ENCODE measurements around the gene AGFG1. TPM values are rescaled to one million over a fixed set of nuclear protein-coding genes. Genes with fewer than 3 reads are reported as not detected.
A peak's percentile ranks its signal among the peaks of the same experiment; 100 is the strongest.

AGFG1 gene
- total RNA-seq, 1 experiment from 2014 or later = 122 TPM

GRCh38 chr2:227491386-227491785 is 19.4 kb downstream of the AGFG1 start:
- H3K36me3 ChIP-seq = peaks cover 16% of the 10 kb centered on the region
- no peak overlapping the region for H3K27ac ChIP-seq
- H3K4me3 ChIP-seq = no peak overlapping the region
- no peak for DNase-seq (ENCODE audit: low read depth in 1 of 2, low spot score in 2 of 2)
- H3K9me3 ChIP-seq (replicated peaks) = no peaks in the 10 kb centered on the region
- no peaks in the 10 kb centered on the region for H3K4me1 ChIP-seq (replicated peaks)
- H3K27me3 ChIP-seq (replicated peaks) = no peaks in the 10 kb centered on the region

DNA sequence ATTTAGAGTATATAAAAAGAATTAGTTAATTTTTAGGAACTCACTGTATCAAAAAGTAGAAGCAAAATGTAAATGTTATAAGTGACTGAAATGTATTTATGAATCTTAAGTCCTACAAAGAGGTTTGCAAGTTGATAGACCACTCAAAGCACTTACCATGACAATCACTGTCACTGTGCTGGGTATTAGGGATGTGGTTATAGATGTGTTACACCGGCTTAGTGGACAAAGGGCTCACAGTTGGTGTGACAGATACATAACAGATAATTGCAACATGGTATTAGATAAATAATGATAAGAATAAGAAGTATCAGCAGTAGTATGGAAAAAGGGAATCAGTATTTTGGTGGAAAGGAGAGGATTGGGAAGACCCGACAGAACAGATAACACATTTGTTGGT is 21.6 kb downstream of the AGFG1 start:
- Histone ChIP-seq H3K9me3 (replicated peaks) (no peaks in the 10 kb centered on the region), H3K4me3 (no peak overlapping the region), H3K4me1 (replicated peaks) (no peaks in the 10 kb centered on the region), H3K36me3 (peaks cover 18% of the 10 kb centered on the region), H3K27ac (no peak overlapping the region), H3K27me3 (replicated peaks) (no peaks in the 10 kb centered on the region)
- DNase-seq (ENCODE audit: low read depth in 1 of 2, low spot score in 2 of 2) = no peak

DNA sequence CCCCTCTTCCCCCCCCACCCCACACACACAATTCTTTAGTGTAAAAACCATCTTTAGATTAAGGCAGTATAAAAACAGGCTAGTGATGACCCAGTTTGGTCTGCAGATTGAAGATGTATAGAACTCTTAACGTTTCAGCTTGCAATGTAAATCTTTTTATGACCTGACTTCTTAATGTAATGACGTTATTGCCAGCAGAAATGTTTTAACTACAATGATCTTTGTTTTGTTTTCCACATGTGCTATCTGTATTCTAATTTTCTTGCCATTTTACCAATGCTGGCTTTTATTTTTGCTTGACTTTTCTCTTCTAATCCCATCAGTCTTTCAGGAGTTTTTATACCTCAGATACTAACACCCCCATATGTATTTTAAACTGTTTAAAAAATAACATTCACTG is 25.2 kb downstream of the AGFG1 start:
- Histone ChIP-seq H3K9me3 (replicated peaks) (no peaks in the 10 kb centered on the region), H3K27ac (no peak overlapping the region), H3K36me3 (peaks cover 22% of the 10 kb centered on the region), H3K4me1 (replicated peaks) (no peaks in the 10 kb centered on the region), H3K27me3 (replicated peaks) (no peaks in the 10 kb centered on the region), H3K4me3 (no peak overlapping the region)
- no peak for DNase-seq (ENCODE audit: low read depth in 1 of 2, low spot score in 2 of 2)

- no peak overlapping the region for H3K4me3 ChIP-seq
- no peak overlapping the region for H3K27ac ChIP-seq
- H3K9me3 ChIP-seq (replicated peaks) = no peaks in the 10 kb centered on the region
- H3K36me3 ChIP-seq = peaks cover 7% of the 10 kb centered on the region; the same call in 1 of the 2 replicates
- H3K4me1 ChIP-seq (replicated peaks) = 0 out of 2 replicates have a peak, but pooled peaks cover 6% of the 10 kb centered on the region
- H3K27me3 ChIP-seq (replicated peaks) = no peaks in the 10 kb centered on the region
- DNase-seq (ENCODE audit: low read depth in 1 of 2, low spot score in 2 of 2) = no peak
Measured at GRCh38 chr2:227499627-227500300, 27.8 kb downstream of the AGFG1 start.

DNA sequence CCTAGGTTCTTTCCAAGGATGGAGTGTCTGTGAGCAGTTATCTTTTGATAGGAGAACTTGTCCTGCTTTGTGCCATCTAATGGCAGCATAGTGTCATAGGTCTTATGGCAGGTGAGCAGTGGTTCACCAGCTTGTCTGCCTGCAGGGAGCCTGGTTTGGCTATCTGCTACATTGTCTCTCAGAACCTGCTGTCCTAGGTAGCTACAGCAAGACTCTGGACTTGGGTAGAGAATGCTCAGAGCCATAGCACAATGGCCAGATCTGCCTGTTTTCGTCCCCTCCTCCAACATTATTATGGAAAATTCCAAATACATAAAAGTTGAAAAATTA is 28.3 kb downstream of the AGFG1 start:
- H3K27ac ChIP-seq = no peak overlapping the region
- no peaks in the 10 kb centered on the region for H3K27me3 ChIP-seq (replicated peaks)
- H3K36me3 ChIP-seq = 0 out of 2 replicates have a peak, but pooled peaks cover 7% of the 10 kb centered on the region

GRCh38 chr2:227503433-227504406 is 31.8 kb downstream of the AGFG1 start:
- Histone ChIP-seq H3K9me3 (replicated peaks) (no peaks in the 10 kb centered on the region), H3K36me3 (peaks cover 4% of the 10 kb centered on the region; the same call in 1 of the 2 replicates), H3K27me3 (replicated peaks) (no peaks in the 10 kb centered on the region), H3K4me1 (replicated peaks) (0 out of 2 replicates have a peak, but pooled peaks cover 6% of the 10 kb centered on the region), H3K27ac (no peak overlapping the region), H3K4me3 (no peak overlapping the region)
- DNase-seq (ENCODE audit: low read depth in 1 of 2, low spot score in 2 of 2) = peak in 1 of 2 experiments; percentile 18

More for the DNA sequence above, 28.3 kb downstream of the AGFG1 start:
- Histone ChIP-seq H3K4me3 (no peak overlapping the region), H3K4me1 (replicated peaks) (0 out of 2 replicates have a peak, but pooled peaks cover 6% of the 10 kb centered on the region), H3K9me3 (replicated peaks) (no peaks in the 10 kb centered on the region)
- DNase-seq (ENCODE audit: low read depth in 1 of 2, low spot score in 2 of 2) = no peak

- H3K27ac ChIP-seq = no peak overlapping the region
Measured at GRCh38 chr2:227504700-227505099, 32.7 kb downstream of the AGFG1 start.

GRCh38 chr2:227506456-227506855 is 34.5 kb downstream of the AGFG1 start:
- Histone ChIP-seq H3K9me3 (replicated peaks) (no peaks in the 10 kb centered on the region), H3K27ac (no peak overlapping the region), H3K4me3 (no peak overlapping the region), H3K36me3 (no peaks in the 10 kb centered on the region; the same call in 1 of the 2 replicates), H3K27me3 (replicated peaks) (no peaks in the 10 kb centered on the region), H3K4me1 (replicated peaks) (peaks cover 20% of the 10 kb centered on the region)
- no peak for DNase-seq (ENCODE audit: low read depth in 1 of 2, low spot score in 2 of 2)

More at GRCh38 chr2:227504700-227505099, 32.7 kb downstream of the AGFG1 start:
- DNase-seq (ENCODE audit: low read depth in 1 of 2, low spot score in 2 of 2) = no peak
- Histone ChIP-seq H3K4me3 (no peak overlapping the region), H3K4me1 (replicated peaks) (peaks cover 8% of the 10 kb centered on the region), H3K9me3 (replicated peaks) (no peaks in the 10 kb centered on the region), H3K27me3 (replicated peaks) (no peaks in the 10 kb centered on the region), H3K36me3 (peaks cover 2% of the 10 kb centered on the region; the same call in 1 of the 2 replicates)

- Histone ChIP-seq H3K36me3 (no peaks in the 10 kb centered on the region; the same call in 1 of the 2 replicates), H3K9me3 (replicated peaks) (no peaks in the 10 kb centered on the region), H3K27me3 (replicated peaks) (no peaks in the 10 kb centered on the region), H3K4me1 (replicated peaks) (peaks cover 20% of the 10 kb centered on the region), H3K4me3 (no peak overlapping the region), H3K27ac (no peak overlapping the region)
- DNase-seq (ENCODE audit: low read depth in 1 of 2, low spot score in 2 of 2) = no peak
Measured at GRCh38 chr2:227507963-227508362, 36.0 kb downstream of the AGFG1 start.

DNA sequence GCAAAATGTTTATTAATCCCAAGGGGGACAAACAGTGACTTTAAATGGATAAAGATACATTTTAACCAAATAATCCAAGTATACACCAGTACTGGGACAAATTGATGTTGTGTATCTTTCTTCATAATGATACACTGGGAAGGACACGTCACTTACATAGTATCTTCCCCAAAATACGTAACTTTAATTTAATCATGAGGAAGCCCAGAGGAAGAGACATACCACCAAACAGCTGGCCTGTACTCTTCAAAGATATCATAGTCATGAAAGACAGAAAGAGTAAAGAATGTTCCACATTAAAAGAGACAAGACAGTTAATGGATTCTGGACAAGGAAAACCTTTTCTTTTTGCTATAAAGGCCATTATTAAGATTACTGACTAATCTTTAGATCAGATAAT is 37.1 kb downstream of the AGFG1 start:
- Histone ChIP-seq H3K4me3 (no peak overlapping the region), H3K4me1 (replicated peaks) (peaks cover 15% of the 10 kb centered on the region), H3K27ac (no peak overlapping the region), H3K27me3 (replicated peaks) (no peaks in the 10 kb centered on the region), H3K36me3 (no peaks in the 10 kb centered on the region; the same call in 1 of the 2 replicates), H3K9me3 (replicated peaks) (no peaks in the 10 kb centered on the region)
- DNase-seq (ENCODE audit: low read depth in 1 of 2, low spot score in 2 of 2) = no peak

- DNase-seq (ENCODE audit: low read depth in 1 of 2, low spot score in 2 of 2) = peak in 1 of 2 experiments; percentile 49
- no peak overlapping the region for H3K4me3 ChIP-seq
- no peak overlapping the region for H3K27ac ChIP-seq
- H3K27me3 ChIP-seq (replicated peaks) = no peaks in the 10 kb centered on the region
- no peaks in the 10 kb centered on the region for H3K9me3 ChIP-seq (replicated peaks)
- no peaks in the 10 kb centered on the region; the same call in 1 of the 2 replicates for H3K36me3 ChIP-seq
- peaks cover 15% of the 10 kb centered on the region for H3K4me1 ChIP-seq (replicated peaks)
Measured at GRCh38 chr2:227509824-227510619, 38.1 kb downstream of the AGFG1 start.

DNA sequence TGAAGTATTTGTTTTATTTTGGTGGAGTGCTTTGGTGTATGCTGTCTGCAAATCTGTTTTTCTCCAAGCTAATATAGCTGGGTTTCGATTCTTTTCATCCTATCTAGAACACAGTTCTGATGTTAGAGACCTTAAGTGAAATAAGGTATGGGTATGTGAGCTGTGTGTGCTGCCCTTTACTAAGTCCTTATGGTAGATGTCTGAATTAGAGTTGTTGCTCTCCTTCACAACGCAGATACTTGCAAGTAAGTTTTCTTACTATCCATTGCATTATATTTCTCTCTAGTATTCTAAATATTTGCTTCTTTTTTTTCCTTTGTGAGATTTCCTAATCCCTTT is 38.6 kb downstream of the AGFG1 start:
- H3K4me3 ChIP-seq = no peak overlapping the region
- no peaks in the 10 kb centered on the region for H3K27me3 ChIP-seq (replicated peaks)
- H3K36me3 ChIP-seq = no peaks in the 10 kb centered on the region; the same call in 1 of the 2 replicates
- no peaks in the 10 kb centered on the region for H3K9me3 ChIP-seq (replicated peaks)
- no peak for DNase-seq (ENCODE audit: low read depth in 1 of 2, low spot score in 2 of 2)
- no peak overlapping the region for H3K27ac ChIP-seq
- peaks cover 20% of the 10 kb centered on the region for H3K4me1 ChIP-seq (replicated peaks)

GRCh38 chr2:227511239-227511930 is 39.4 kb downstream of the AGFG1 start:
- H3K9me3 ChIP-seq (replicated peaks) = no peaks in the 10 kb centered on the region
- H3K4me3 ChIP-seq = no peak overlapping the region
- H3K4me1 ChIP-seq (replicated peaks) = peaks cover 25% of the 10 kb centered on the region
- no peak for DNase-seq (ENCODE audit: low read depth in 1 of 2, low spot score in 2 of 2)
- no peaks in the 10 kb centered on the region; the same call in 1 of the 2 replicates for H3K36me3 ChIP-seq
- no peaks in the 10 kb centered on the region for H3K27me3 ChIP-seq (replicated peaks)
- no peak overlapping the region for H3K27ac ChIP-seq
